Psoas muscle (tissue), 8 donors: ENCODE measurements around the gene ZBTB16. TPM values are rescaled to one million over a fixed set of nuclear protein-coding genes. Genes with fewer than 3 reads are reported as not detected.

Experiments used
- ATAC-seq, 4 donors: fragments of 200-7000 bp; cut with Tn5 transposase; one replicate each; pipeline ENCODE4 v1.9.1; 2020; ENCODE audit warnings: moderate library complexity in 3 of 4, mild to moderate bottlenecking in 2 of 4
- DNase-seq, 2 donors: peaks; one replicate each; pipeline ENCODE4 v3.0.0-alpha.2; 2020
- H3K27ac ChIP-seq: fragments of 200-600 bp; one replicate; pipeline ENCODE4 v1.8.0; 2022
- H3K27me3 ChIP-seq, 3 donors: fragments of 200-600 bp in 1 of 3; one replicate each; pipeline versions ENCODE4 v1.6.1 to v1.8.0; 2013 to 2022; ENCODE audit warnings: low read length in 2 of 3, mild to moderate bottlenecking in 2 of 3, moderate library complexity in 1 of 3; ENCODE audit not compliant: insufficient read depth in 3 of 3
- H3K36me3 ChIP-seq, 2 donors: fragments of 200-600 bp in 1 of 2; one replicate each; pipeline versions ENCODE4 v1.6.1 to v1.8.0; 2013 to 2022; ENCODE audit warnings: low read depth in 1 of 2, mild to moderate bottlenecking in 1 of 2, moderate library complexity in 1 of 2; ENCODE audit not compliant: insufficient read depth in 1 of 2
- H3K4me1 ChIP-seq: fragments of 200-600 bp; one replicate; pipeline ENCODE4 v1.8.0; 2022
- H3K4me3 ChIP-seq: fragments of 200-600 bp; one replicate; pipeline ENCODE4 v1.8.0; 2022; ENCODE audit warnings: mild to moderate bottlenecking
- H3K9me3 ChIP-seq: fragments of 200-600 bp; one replicate; pipeline ENCODE4 v1.8.0; 2022
- CTCF ChIP-seq: fragments of 200-600 bp; IDR thresholded peaks from one replicate; pipeline ENCODE4 v1.8.0; 2022; ENCODE audit warnings: antibody characterized with exemption
- WGBS, 3 donors: extraction: QIAGEN DNeasy Blood & Tissue Kit; methylation state at CpG; one replicate each; pipeline versions ENCODE4 v1.1.6 to v1.1.7; 2013; 5-methylcytosine and 5-hydroxymethylcytosine counted together
- intact Hi-C, 2 donors: fragments of 100-400 bp; cut with DNase I; formaldehyde crosslinking; loops; one replicate each; pipeline versions ENCODE4 v1.11.0 to v1.14.2; 2022
- polyA plus RNA-seq, 3 donors: library from polyadenylated mRNA; stranded (reverse); fragments of 200-250 nt; gene quantifications; one replicate each; pipeline ENCODE4 v1.2.3, GENCODE V29; 2013
- total RNA-seq, 4 donors: library from RNA; stranded (reverse); fragmentation: NEBNext Ultra II Directional in 2 of 4; extraction: Animal tissue kit (Norgen Biotek cat#: 25700) in 2 of 4; gene quantifications; one replicate each; pipeline versions ENCODE4 v1.2.1 to v1.2.4, GENCODE V29; 2021 to 2023
- donor health status: healthy with polysubstance abuse.
- donor health status: DM: no; HTN: no; CAD: no; lungs with moderate emphysema.
- donor health status: Bipolar disorder and iron deficiency.
- donor health status: healthy.
- donor health status: DM: yes; HTN: yes; CAD: no.
- donor health status: DM: no; HTN: no; CAD: no.
- donor health status: DM: no; HTN: no; CAD: no.
- donor health status: DM: yes; HTN: yes; CAD: no.

Gene ZBTB16
- total and polyA plus RNA-seq, 7 donors = 11.7 to 299 (median 89.8) TPM

GRCh38 chr11:114289779-114290178 is 230.3 kb downstream of the ZBTB16 start:
- no peak for ATAC-seq
- Histone ChIP-seq H3K4me3 (no peak overlapping the region), H3K27ac (no peak overlapping the region), H3K9me3 (no peaks in the 10 kb centered on the region), H3K27me3 (peaks cover 0 to 2% (median 0%) of the 10 kb centered on the region in 3 donors), H3K36me3 (no peaks in the 10 kb centered on the region), H3K4me1 (peaks cover 35% of the 10 kb centered on the region)
- no peak for TF ChIP-seq CTCF
- WGBS, 3 donors = 81 to 88% (median 87%) methylated on average over 5 of the region's 5 CpGs
- no peak for DNase-seq
- intact Hi-C loops = no loop called here

GRCh38 chr11:114290503-114291235 is 231.2 kb downstream of the ZBTB16 start:
- Histone ChIP-seq H3K27ac (peak overlapping the region; percentile 80), H3K36me3 (no peaks in the 10 kb centered on the region), H3K27me3 (peaks cover 0 to 2% (median 0%) of the 10 kb centered on the region in 3 donors), H3K4me3 (peak overlapping the region; percentile 56), H3K4me1 (peaks cover 35% of the 10 kb centered on the region), H3K9me3 (no peaks in the 10 kb centered on the region)
- intact Hi-C loops = no loop called here
- ATAC-seq (no peak), DNase-seq (no peak)
- no peak for TF ChIP-seq CTCF
- 60 to 90% (median 83%) methylated on average over 2 of the region's 2 CpGs for WGBS, 3 donors

- intact Hi-C loops = no loop called here
- no peaks in the 10 kb centered on the region for H3K36me3 ChIP-seq
- peaks cover 0 to 2% (median 0%) of the 10 kb centered on the region in 3 donors for H3K27me3 ChIP-seq
- ATAC-seq (peak in 3 of 4 donors; percentile 16 to 57 (median 41)), DNase-seq (peak in 1 of 2 donors; percentile 48)
- peaks cover 35% of the 10 kb centered on the region for H3K4me1 ChIP-seq
- no peaks in the 10 kb centered on the region for H3K9me3 ChIP-seq
- WGBS, 3 donors = 8 to 23% (median 15%) methylated on average over 5 of the region's 5 CpGs
- H3K27ac ChIP-seq = peak overlapping the region; percentile 80
- peak overlapping the region; percentile 56 for H3K4me3 ChIP-seq
- TF ChIP-seq CTCF = no peak
These were observed 231.9 kb downstream of the ZBTB16 start for GRCh38 chr11:114291381-114291780.

- intact Hi-C loops = no loop called here
- DNase-seq (no peak), ATAC-seq (no peak)
- H3K27me3 ChIP-seq = peaks cover 0 to 2% (median 0%) of the 10 kb centered on the region in 3 donors
- TF ChIP-seq CTCF = no peak
- WGBS, 3 donors = 18 to 28% (median 28%) methylated on average over 4 of the region's 4 CpGs
- peaks cover 35% of the 10 kb centered on the region for H3K4me1 ChIP-seq
- H3K27ac ChIP-seq = peak overlapping the region; percentile 80
- no peaks in the 10 kb centered on the region for H3K36me3 ChIP-seq
- no peaks in the 10 kb centered on the region for H3K9me3 ChIP-seq
- peak overlapping the region; percentile 56 for H3K4me3 ChIP-seq
These were observed 232.6 kb downstream of the ZBTB16 start for GRCh38 chr11:114291842-114292680.
